ENCODE data around the gene CCDC68. TPM values are rescaled to one million over a fixed set of nuclear protein-coding genes. Genes with fewer than 3 reads are reported as not detected.

CCDC68 gene
- polyA plus RNA-seq, 2 of the 4 experiments (the other 2 are of a cell fraction) = 3.1 to 12.4 TPM

- TF ChIP-seq REST (IDR thresholded peaks at IDR 0.05) (no peak), ATOH8 (CRISPR knock-in tag; IDR thresholded peaks at IDR 0.05; ENCODE audit: low read depth) (no peak), ZNF302 (CRISPR knock-in tag; IDR thresholded peaks at IDR 0.05) (no peak)
Measured at GRCh38 chr18:54942569-54942968, 16.7 kb downstream of the CCDC68 start (continued).

GRCh38 chr18:54942144-54942543 is 17.1 kb downstream of the CCDC68 start:
- no peak overlapping the region for H3K4me2 ChIP-seq
- ChIA-PET CTCF (no interaction called here), POLR2A (no interaction called here)
- H3K9me3 ChIP-seq = no peaks in the 10 kb centered on the region
- no peak overlapping the region for H3K27ac ChIP-seq
- TF ChIP-seq ZFP36 (IDR thresholded peaks at IDR 0.05; ENCODE audit: borderline replicate concordance, partially characterized antibody) (no peak), FOSL2 (IDR thresholded peaks at IDR 0.05) (no peak), FOSL2 (CRISPR knock-in tag; IDR thresholded peaks at IDR 0.05) (no peak), MYC (IDR thresholded peaks at IDR 0.05; ENCODE audit: borderline replicate concordance, low read length) (no peak), USF2 (IDR thresholded peaks at IDR 0.05) (no peak), MAZ (IDR thresholded peaks at IDR 0.05; ENCODE audit: borderline replicate concordance, low read depth, low read length) (no peak), HOXB5 (CRISPR knock-in tag; IDR thresholded peaks at IDR 0.05) (no peak), HDAC2 (IDR thresholded peaks at IDR 0.05) (no peak), BHLHE40 (IDR thresholded peaks at IDR 0.05; ENCODE audit: low read depth, low read length) (no peak), POLR2AphosphoS2 (conservative IDR thresholded peaks at IDR 0.05; ENCODE audit: low read length) (no peak)
- H3K4me3 ChIP-seq = no peak overlapping the region
- peaks cover 17% of the 10 kb centered on the region for H3K4me1 ChIP-seq
- FAIRE-seq (no peak), DNase-seq (ENCODE audit: low read depth in 1 of 2, low spot score in 1 of 2) (no peak), ATAC-seq (no peak)
- WGBS (ENCODE audit: missing lambda C conversion rate) = 81% methylated on average over 4 of the region's 4 CpGs

- no peak overlapping the region for H3K4me3 ChIP-seq
- CTCF ChIA-PET = interaction anchor here (1.1 to 1.2 kb wide), 2 partner anchors 20 to 30 kb away, joined by 3 read pairs; no protein-coding TSS in a partner anchor
- ATAC-seq (no peak), FAIRE-seq (no peak), DNase-seq (ENCODE audit: low read depth in 1 of 2, low spot score in 1 of 2) (no peak)
- 93% methylated on average over 7 of the region's 7 CpGs for WGBS (ENCODE audit: missing lambda C conversion rate)
- no peak overlapping the region for H3K4me2 ChIP-seq
- TF ChIP-seq ATOH8 (CRISPR knock-in tag; IDR thresholded peaks at IDR 0.05; ENCODE audit: low read depth) = no peak
- TF ChIP-seq CTCF (IDR thresholded peaks at IDR 0.05) = no peak
- no peak for TF ChIP-seq NFE2L2 (conservative IDR thresholded peaks at IDR 0.05; ENCODE audit: low read length)
- no peak for TF ChIP-seq CHD2 (IDR thresholded peaks at IDR 0.05; ENCODE audit: low read length, partially characterized antibody)
- H3K9me3 ChIP-seq = no peaks in the 10 kb centered on the region
- POLR2A ChIA-PET = no interaction called here
- H3K27ac ChIP-seq = no peak overlapping the region
- H3K4me1 ChIP-seq = no peaks in the 10 kb centered on the region
Measured at GRCh38 chr18:54939361-54939917, 19.8 kb downstream of the CCDC68 start.

Data from A549 (cell line).